Ovary (tissue), 9 donors: ENCODE results near the gene B3GALT5. TPM values are rescaled to one million over a fixed set of nuclear protein-coding genes. Genes with fewer than 3 reads are reported as not detected.

Experiments
- DNase-seq, 5 donors: peaks; one replicate each; pipeline ENCODE4 v3.0.0-alpha.2; 2019 to 2020
- H3K27ac ChIP-seq, 2 donors: fragments of 200-600 bp; one replicate each; pipeline versions ENCODE4 v1.5.1 to v1.8.0; 2019 to 2022
- H3K27me3 ChIP-seq: fragments of 200-600 bp; one replicate; pipeline ENCODE4 v1.8.0; 2022
- H3K36me3 ChIP-seq: fragments of 200-600 bp; sonication (generic); one replicate; pipeline ENCODE4 v1.5.1; 2019
- H3K4me1 ChIP-seq: one replicate; pipeline ENCODE4 v1.8.1; 2013; ENCODE audit warnings: mild to moderate bottlenecking, moderate library complexity; ENCODE audit not compliant: insufficient read depth
- H3K4me3 ChIP-seq: fragments of 200-600 bp; sonication (generic); one replicate; pipeline ENCODE4 v1.5.1; 2017
- H3K9me3 ChIP-seq, 2 donors: fragments of 200-600 bp in 1 of 2; sonication (generic) in 1 of 2; one replicate each; pipeline versions ENCODE4 v1.5.1 to v1.8.1; 2013 to 2019; ENCODE audit warnings: mild to moderate bottlenecking in 1 of 2, moderate library complexity in 1 of 2
- CTCF ChIP-seq, 3 donors: fragments of 450-650 bp in 2 of 3; fragments of 200-600 bp in 1 of 3; IDR thresholded peaks; one replicate each; pipeline versions ENCODE4 v1.5.1 to v1.8.0; 2016 to 2022; ENCODE audit warnings: antibody characterized with exemption in 3 of 3, mild to moderate bottlenecking in 1 of 3
- EP300 ChIP-seq: sonication (generic); formaldehyde crosslinking; IDR thresholded peaks from one replicate; pipeline ENCODE4 v1.6.1; 2017; ENCODE audit warnings: antibody characterized with exemption
- POLR2A ChIP-seq: fragments of 450-650 bp; IDR thresholded peaks from one replicate; pipeline ENCODE4 v1.6.1; 2017; ENCODE audit warnings: antibody characterized with exemption, mild to moderate bottlenecking, moderate library complexity
- WGBS, 3 donors: extraction: QIAGEN DNeasy Blood & Tissue Kit in 1 of 3; methylation state at CpG; one replicate each; pipeline versions ENCODE4 v1.1.5 to v1.1.7; 2013 to 2017; 5-methylcytosine and 5-hydroxymethylcytosine counted together
- intact Hi-C, 4 donors: fragments of 100-400 bp; cut with DNase I; formaldehyde crosslinking; loops; one replicate each; pipeline versions ENCODE4 v1.11.0 to v1.15.1; 2022 to 2023
- polyA plus RNA-seq, 2 donors: library from polyadenylated mRNA; stranded (reverse); fragments of 200-250 nt in 1 of 2; fragments of 350-450 nt in 1 of 2; fragmentation: Illumina TruSeq in 1 of 2; extraction: RNeasy Lipid Tissue Mini Kit (QIAGEN cat#74804) in 1 of 2; gene quantifications; one replicate each; pipeline ENCODE4 v1.2.3, GENCODE V29; 2013 to 2014
- total RNA-seq, 7 donors: library from RNA; depleted of rRNA in 2 of 7; stranded (reverse); fragments of >200 nt in 2 of 7; fragmentation: NEBNext Ultra II Directional in 3 of 7; extraction: Animal tissue kit (Norgen Biotek cat#: 25700) in 3 of 7; gene quantifications; one replicate each; pipeline versions ENCODE4 v1.1.0 to v1.2.4, GENCODE V29; 2016 to 2023
- donor health status: DM: no; HTN: no; CAD: no; lungs with moderate emphysema.
- donor health status: DM: no; HTN: no; CAD: no.
- donor health status: Bipolar disorder and iron deficiency.
- donor health status: DM: yes; HTN: yes; CAD: no.
- donor health status: DM: no; HTN: no; CAD: no.
- donor health status: DM: yes; HTN: yes; CAD: no.

The B3GALT5 gene
- total and polyA plus RNA-seq, 9 donors = 0.12 to 1.8 (median 0.62) TPM

- Histone ChIP-seq H3K27me3 (no peaks in the 10 kb centered on the region), H3K27ac (no peak overlapping the region), H3K36me3 (no peaks in the 10 kb centered on the region), H3K9me3 (no peaks in the 10 kb centered on the region), H3K4me1 (no peaks in the 10 kb centered on the region), H3K4me3 (no peak overlapping the region)
- DNase-seq = no peak
- intact Hi-C loops = no loop called here
- 54 to 60% (median 55%) methylated on average over 4 of the region's 4 CpGs for WGBS, 3 donors
- TF ChIP-seq EP300 (no peak), POLR2A (no peak), CTCF (IDR thresholded peaks at IDR 0.05) (no peak)
These were observed 77.7 kb downstream of the B3GALT5 start for GRCh38 chr21:39690454-39690853.

- no peak overlapping the region for H3K4me3 ChIP-seq
- H3K27ac ChIP-seq = no peak overlapping the region
- H3K36me3 ChIP-seq = no peaks in the 10 kb centered on the region
- 29 to 47% (median 31%) methylated on average over 5 of the region's 5 CpGs for WGBS, 3 donors
- H3K4me1 ChIP-seq = no peaks in the 10 kb centered on the region
- intact Hi-C loops = no loop called here
- no peaks in the 10 kb centered on the region for H3K9me3 ChIP-seq
- DNase-seq = no peak
- H3K27me3 ChIP-seq = no peaks in the 10 kb centered on the region
- TF ChIP-seq POLR2A (no peak), EP300 (no peak), CTCF (IDR thresholded peaks at IDR 0.05) (no peak)
These were observed 82.0 kb downstream of the B3GALT5 start for GRCh38 chr21:39694750-39695149.

- no peak for TF ChIP-seq CTCF (IDR thresholded peaks at IDR 0.05)
- TF ChIP-seq POLR2A = no peak
- no peak for TF ChIP-seq EP300
These were observed 83.5 kb downstream of the B3GALT5 start for GRCh38 chr21:39696196-39696595.

GRCh38 chr21:39696618-39697017, 83.9 kb downstream of the B3GALT5 start:
- no peaks in the 10 kb centered on the region for H3K9me3 ChIP-seq
- DNase-seq = no peak
- intact Hi-C loops = no loop called here
- no peaks in the 10 kb centered on the region for H3K4me1 ChIP-seq
- TF ChIP-seq CTCF (IDR thresholded peaks at IDR 0.05) (no peak), EP300 (no peak), POLR2A (no peak)
- WGBS, 3 donors = 41 to 44% (median 42%) methylated on average over 4 of the region's 4 CpGs
- H3K4me3 ChIP-seq = no peak overlapping the region
- H3K27ac ChIP-seq = no peak overlapping the region
- no peaks in the 10 kb centered on the region for H3K27me3 ChIP-seq
- no peaks in the 10 kb centered on the region for H3K36me3 ChIP-seq

More at GRCh38 chr21:39696196-39696595, 83.5 kb downstream of the B3GALT5 start:
- no peak overlapping the region for H3K4me3 ChIP-seq
- no peaks in the 10 kb centered on the region for H3K27me3 ChIP-seq
- H3K9me3 ChIP-seq = no peaks in the 10 kb centered on the region
- no peaks in the 10 kb centered on the region for H3K4me1 ChIP-seq
- no peaks in the 10 kb centered on the region for H3K36me3 ChIP-seq
- no peak overlapping the region for H3K27ac ChIP-seq
- WGBS, 3 donors = 85 to 87% (median 86%) methylated on average over 7 of the region's 7 CpGs
- intact Hi-C loops = no loop called here
- no peak for DNase-seq
